ENCODE results near the gene MYO1D.

DNA sequence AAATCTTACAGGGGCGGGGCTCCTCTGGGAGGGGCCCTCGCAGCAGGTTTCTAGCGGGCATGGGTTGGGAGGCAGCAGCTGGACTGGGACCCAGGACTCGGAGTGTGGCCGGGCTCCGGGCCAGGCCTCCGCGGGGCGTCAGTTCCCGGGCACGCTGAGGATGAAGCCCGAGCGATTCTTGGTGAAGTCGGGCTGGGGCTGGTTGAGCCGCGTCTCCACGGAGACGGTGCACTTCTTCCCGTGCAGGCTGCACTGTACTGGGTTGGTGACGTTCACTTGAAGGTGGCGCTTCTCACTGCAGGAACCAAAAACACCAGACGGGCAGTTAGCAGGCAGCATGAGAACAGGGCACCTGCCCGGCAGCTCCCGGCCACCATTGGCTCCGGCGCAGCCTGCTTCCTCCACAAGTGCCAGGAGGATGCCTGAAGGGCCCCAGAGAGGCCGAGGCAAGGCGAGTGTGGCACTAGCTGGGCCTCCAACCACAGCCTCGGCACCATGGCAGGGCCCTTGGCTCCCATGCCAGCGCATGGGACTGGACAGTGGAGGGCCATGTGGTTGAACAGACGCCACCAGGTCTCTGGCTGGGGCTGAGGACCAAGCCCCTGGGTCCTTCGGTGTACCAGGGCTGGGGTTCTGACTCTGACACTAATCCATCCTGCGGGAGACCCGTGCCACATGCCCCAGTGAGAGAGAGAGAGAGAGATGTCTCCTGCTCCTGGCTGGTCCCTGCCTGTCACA is 382.1 kb downstream of the MYO1D start:
- TF ChIP-seq NFIC (IDR thresholded peaks at IDR 0.05) (peak; percentile 86), CREB1 (IDR thresholded peaks at IDR 0.05; ENCODE audit: low read depth) (no peak), TCF12 (IDR thresholded peaks at IDR 0.05; ENCODE audit: low read depth) (peak; percentile 52; the same call in 1 of the 2 replicates), EGR1 (IDR thresholded peaks at IDR 0.05) (no peak), CEBPB (IDR thresholded peaks at IDR 0.05) (no peak)
- TF ChIP-seq, protein P1, sequence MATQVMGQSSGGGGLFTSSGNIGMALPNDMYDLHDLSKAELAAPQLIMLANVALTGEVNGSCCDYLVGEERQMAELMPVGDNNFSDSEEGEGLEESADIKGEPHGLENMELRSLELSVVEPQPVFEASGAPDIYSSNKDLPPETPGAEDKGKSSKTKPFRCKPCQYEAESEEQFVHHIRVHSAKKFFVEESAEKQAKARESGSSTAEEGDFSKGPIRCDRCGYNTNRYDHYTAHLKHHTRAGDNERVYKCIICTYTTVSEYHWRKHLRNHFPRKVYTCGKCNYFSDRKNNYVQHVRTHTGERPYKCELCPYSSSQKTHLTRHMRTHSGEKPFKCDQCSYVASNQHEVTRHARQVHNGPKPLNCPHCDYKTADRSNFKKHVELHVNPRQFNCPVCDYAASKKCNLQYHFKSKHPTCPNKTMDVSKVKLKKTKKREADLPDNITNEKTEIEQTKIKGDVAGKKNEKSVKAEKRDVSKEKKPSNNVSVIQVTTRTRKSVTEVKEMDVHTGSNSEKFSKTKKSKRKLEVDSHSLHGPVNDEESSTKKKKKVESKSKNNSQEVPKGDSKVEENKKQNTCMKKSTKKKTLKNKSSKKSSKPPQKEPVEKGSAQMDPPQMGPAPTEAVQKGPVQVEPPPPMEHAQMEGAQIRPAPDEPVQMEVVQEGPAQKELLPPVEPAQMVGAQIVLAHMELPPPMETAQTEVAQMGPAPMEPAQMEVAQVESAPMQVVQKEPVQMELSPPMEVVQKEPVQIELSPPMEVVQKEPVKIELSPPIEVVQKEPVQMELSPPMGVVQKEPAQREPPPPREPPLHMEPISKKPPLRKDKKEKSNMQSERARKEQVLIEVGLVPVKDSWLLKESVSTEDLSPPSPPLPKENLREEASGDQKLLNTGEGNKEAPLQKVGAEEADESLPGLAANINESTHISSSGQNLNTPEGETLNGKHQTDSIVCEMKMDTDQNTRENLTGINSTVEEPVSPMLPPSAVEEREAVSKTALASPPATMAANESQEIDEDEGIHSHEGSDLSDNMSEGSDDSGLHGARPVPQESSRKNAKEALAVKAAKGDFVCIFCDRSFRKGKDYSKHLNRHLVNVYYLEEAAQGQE (IDR thresholded peaks at IDR 0.05; ENCODE audit: low read depth) = no peak

Measured in Ishikawa (cell line).